ENCODE data around the gene ARFGAP1.

ARFGAP1 gene

DNA sequence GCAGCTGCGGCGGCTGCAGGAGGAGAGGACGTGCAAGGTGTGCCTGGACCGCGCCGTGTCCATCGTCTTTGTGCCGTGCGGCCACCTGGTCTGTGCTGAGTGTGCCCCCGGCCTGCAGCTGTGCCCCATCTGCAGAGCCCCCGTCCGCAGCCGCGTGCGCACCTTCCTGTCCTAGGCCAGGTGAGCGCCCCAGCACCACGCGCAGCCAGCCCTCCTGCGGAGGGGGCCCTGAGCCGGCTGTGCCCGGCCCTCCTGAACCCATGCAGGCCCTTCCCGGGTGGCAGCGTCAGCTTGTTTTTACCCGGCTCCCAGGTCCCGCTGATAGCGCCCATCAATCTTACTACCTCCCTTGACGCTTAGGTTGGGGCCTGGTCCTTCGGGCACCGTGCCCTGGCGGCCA, 33.2 kb upstream of the ARFGAP1 start (continued):
- TF ChIP-seq, protein P1, sequence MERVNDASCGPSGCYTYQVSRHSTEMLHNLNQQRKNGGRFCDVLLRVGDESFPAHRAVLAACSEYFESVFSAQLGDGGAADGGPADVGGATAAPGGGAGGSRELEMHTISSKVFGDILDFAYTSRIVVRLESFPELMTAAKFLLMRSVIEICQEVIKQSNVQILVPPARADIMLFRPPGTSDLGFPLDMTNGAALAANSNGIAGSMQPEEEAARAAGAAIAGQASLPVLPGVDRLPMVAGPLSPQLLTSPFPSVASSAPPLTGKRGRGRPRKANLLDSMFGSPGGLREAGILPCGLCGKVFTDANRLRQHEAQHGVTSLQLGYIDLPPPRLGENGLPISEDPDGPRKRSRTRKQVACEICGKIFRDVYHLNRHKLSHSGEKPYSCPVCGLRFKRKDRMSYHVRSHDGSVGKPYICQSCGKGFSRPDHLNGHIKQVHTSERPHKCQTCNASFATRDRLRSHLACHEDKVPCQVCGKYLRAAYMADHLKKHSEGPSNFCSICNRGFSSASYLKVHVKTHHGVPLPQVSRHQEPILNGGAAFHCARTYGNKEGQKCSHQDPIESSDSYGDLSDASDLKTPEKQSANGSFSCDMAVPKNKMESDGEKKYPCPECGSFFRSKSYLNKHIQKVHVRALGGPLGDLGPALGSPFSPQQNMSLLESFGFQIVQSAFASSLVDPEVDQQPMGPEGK (CRISPR knock-in tag; IDR thresholded peaks at IDR 0.05; ENCODE audit: borderline replicate concordance) = no peak

- TF ChIP-seq PPARA (CRISPR knock-in tag; IDR thresholded peaks at IDR 0.05; ENCODE audit: borderline replicate concordance) = no peak
- no peak for TF ChIP-seq CREB5 (CRISPR knock-in tag; IDR thresholded peaks at IDR 0.05; ENCODE audit: low read depth)
- TF ChIP-seq ISL1 (CRISPR knock-in tag; IDR thresholded peaks at IDR 0.05) = no peak
- TF ChIP-seq ZFP3 (CRISPR knock-in tag; IDR thresholded peaks at IDR 0.05) = no peak
- TF ChIP-seq OSR1 (CRISPR knock-in tag; IDR thresholded peaks at IDR 0.05) = no peak
- TF ChIP-seq, protein P1 (CRISPR knock-in tag; IDR thresholded peaks at IDR 0.05; ENCODE audit: borderline replicate concordance) = no peak
- TF ChIP-seq TOX (CRISPR knock-in tag; IDR thresholded peaks at IDR 0.05; ENCODE audit: borderline replicate concordance) = no peak
- no peak for TF ChIP-seq ZNF565 (CRISPR knock-in tag; conservative IDR thresholded peaks at IDR 0.05; ENCODE audit: low read depth)
- no peak for TF ChIP-seq RARB (CRISPR knock-in tag; IDR thresholded peaks at IDR 0.05)
- TF ChIP-seq BACH2 (CRISPR knock-in tag; IDR thresholded peaks at IDR 0.05; ENCODE audit: borderline replicate concordance) = no peak
- no peak for TF ChIP-seq SNAI2 (CRISPR knock-in tag; IDR thresholded peaks at IDR 0.05)
- TF ChIP-seq, protein P2, sequence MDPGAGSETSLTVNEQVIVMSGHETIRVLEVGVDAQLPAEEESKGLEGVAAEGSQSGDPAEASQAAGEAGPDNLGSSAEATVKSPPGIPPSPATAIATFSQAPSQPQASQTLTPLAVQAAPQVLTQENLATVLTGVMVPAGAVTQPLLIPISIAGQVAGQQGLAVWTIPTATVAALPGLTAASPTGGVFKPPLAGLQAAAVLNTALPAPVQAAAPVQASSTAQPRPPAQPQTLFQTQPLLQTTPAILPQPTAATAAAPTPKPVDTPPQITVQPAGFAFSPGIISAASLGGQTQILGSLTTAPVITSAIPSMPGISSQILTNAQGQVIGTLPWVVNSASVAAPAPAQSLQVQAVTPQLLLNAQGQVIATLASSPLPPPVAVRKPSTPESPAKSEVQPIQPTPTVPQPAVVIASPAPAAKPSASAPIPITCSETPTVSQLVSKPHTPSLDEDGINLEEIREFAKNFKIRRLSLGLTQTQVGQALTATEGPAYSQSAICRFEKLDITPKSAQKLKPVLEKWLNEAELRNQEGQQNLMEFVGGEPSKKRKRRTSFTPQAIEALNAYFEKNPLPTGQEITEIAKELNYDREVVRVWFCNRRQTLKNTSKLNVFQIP (CRISPR knock-in tag; IDR thresholded peaks at IDR 0.05; ENCODE audit: borderline replicate concordance, low read depth) = no peak
- TF ChIP-seq CSDC2 (CRISPR knock-in tag; IDR thresholded peaks at IDR 0.05) = no peak
- no peak for TF ChIP-seq GLIS3 (CRISPR knock-in tag; IDR thresholded peaks at IDR 0.05)
- no peak for TF ChIP-seq CSRNP3 (CRISPR knock-in tag; IDR thresholded peaks at IDR 0.05)
- TF ChIP-seq TSHZ2 (CRISPR knock-in tag; IDR thresholded peaks at IDR 0.05) = no peak
- no peak for TF ChIP-seq ZNF70 (CRISPR knock-in tag; IDR thresholded peaks at IDR 0.05)
- no peak for ATAC-seq
These were observed 32.6 kb upstream of the ARFGAP1 start for GRCh38 chr20:63240004-63240403.

DNA sequence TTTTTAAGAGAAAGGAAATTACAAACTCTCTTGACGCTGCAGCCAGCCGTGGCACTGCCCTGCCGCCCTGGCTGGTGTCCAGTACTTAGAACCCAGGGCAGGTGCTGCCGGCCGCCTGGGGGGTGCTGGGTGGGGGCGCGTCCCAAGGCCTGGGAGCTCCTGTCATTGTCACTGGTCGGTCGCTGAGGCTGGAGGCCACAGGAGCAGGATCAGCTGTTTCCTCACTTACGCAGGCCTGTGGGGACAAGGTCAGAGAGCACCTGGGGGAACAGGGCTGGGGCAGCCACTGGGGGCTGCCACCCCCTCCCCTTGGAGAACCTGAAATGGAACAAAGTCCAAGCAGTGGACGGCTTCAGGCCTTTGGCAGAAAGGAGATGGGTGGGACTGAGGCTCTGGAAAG, 31.3 kb upstream of the ARFGAP1 start:
- no peak for ATAC-seq
- TF ChIP-seq ARNTL (CRISPR knock-in tag; IDR thresholded peaks at IDR 0.05; ENCODE audit: borderline replicate concordance, low read depth) (no peak), RARB (CRISPR knock-in tag; IDR thresholded peaks at IDR 0.05) (no peak), ZFP3 (CRISPR knock-in tag; IDR thresholded peaks at IDR 0.05) (no peak), TSHZ2 (CRISPR knock-in tag; IDR thresholded peaks at IDR 0.05) (no peak), ISL1 (CRISPR knock-in tag; IDR thresholded peaks at IDR 0.05) (no peak), ZFP30 (CRISPR knock-in tag; IDR thresholded peaks at IDR 0.05) (no peak), ESRRG (CRISPR knock-in tag; IDR thresholded peaks at IDR 0.05) (no peak)
- TF ChIP-seq, protein P1 (CRISPR knock-in tag; IDR thresholded peaks at IDR 0.05; ENCODE audit: borderline replicate concordance) = no peak
- TF ChIP-seq, protein P2 (CRISPR knock-in tag; IDR thresholded peaks at IDR 0.05; ENCODE audit: borderline replicate concordance, low read depth) = no peak
